HFFc6 (cell line): ENCODE data around the gene FAM181A. TPM values are rescaled to one million over a fixed set of nuclear protein-coding genes. Genes with fewer than 3 reads are reported as not detected.
A peak's percentile ranks its signal among the peaks of the same experiment; 100 is the strongest.

Source experiments
- DNase-seq: peaks from one replicate; pipeline ENCODE4 v3.0.0-alpha.2; 2018
- H3K27ac Mint-ChIP-seq: 2 replicates; pipeline ENCODE4 v1.8.0; 2020; ENCODE audit warnings: mild to moderate bottlenecking, mixed read lengths
- H3K27me3 Mint-ChIP-seq: 2 replicates; pipeline ENCODE4 v1.8.0; 2021; ENCODE audit warnings: mild to moderate bottlenecking, moderate library complexity, mixed read lengths; ENCODE audit not compliant: insufficient read depth
- H3K36me3 Mint-ChIP-seq: 2 replicates; pipeline ENCODE4 v1.8.0; 2021; ENCODE audit warnings: low read depth, mixed read lengths
- H3K4me1 Mint-ChIP-seq: 2 replicates; pipeline ENCODE4 v1.8.0; 2020; ENCODE audit warnings: low read depth, mixed read lengths
- H3K4me3 Mint-ChIP-seq: 2 replicates; pipeline ENCODE4 v1.8.0; 2020; ENCODE audit warnings: mild to moderate bottlenecking, moderate library complexity, mixed read lengths
- H3K9me3 Mint-ChIP-seq: 2 replicates; pipeline ENCODE4 v1.8.0; 2020; ENCODE audit warnings: mild to moderate bottlenecking, mixed read lengths
- CTCF ChIP-seq: fragments of 200-600 bp; sonication (generic); IDR thresholded peaks from 2 replicates; pipeline ENCODE4 v1.5.0; 2021; ENCODE audit warnings: antibody characterized with exemption, mild to moderate bottlenecking
- total RNA-seq, 6 experiments: library from RNA; stranded (reverse); fragmentation: NEBNext Ultra II Directional; extraction: Animal tissue kit (Norgen Biotek cat#: 25700); gene quantifications; 2 replicates in 1 of 6; 3 replicates in 5 of 6; pipeline ENCODE4 v1.2.3, GENCODE V29; 2021

Gene FAM181A
- total RNA-seq, 6 experiments from 2014 or later, result not detected

- DNase-seq, result no peak
- Mint-ChIP-seq H3K27me3 (peaks cover 4% of the 10 kb centered on the region), H3K4me1 (peaks cover 20% of the 10 kb centered on the region), H3K36me3 (no peaks in the 10 kb centered on the region), H3K9me3 (no peaks in the 10 kb centered on the region), H3K27ac (no peak overlapping the region), H3K4me3 (no peak overlapping the region)
- TF ChIP-seq CTCF, result no peak
Measured at GRCh38 chr14:93957333-93957710, 30.2 kb downstream of the FAM181A start.

DNA sequence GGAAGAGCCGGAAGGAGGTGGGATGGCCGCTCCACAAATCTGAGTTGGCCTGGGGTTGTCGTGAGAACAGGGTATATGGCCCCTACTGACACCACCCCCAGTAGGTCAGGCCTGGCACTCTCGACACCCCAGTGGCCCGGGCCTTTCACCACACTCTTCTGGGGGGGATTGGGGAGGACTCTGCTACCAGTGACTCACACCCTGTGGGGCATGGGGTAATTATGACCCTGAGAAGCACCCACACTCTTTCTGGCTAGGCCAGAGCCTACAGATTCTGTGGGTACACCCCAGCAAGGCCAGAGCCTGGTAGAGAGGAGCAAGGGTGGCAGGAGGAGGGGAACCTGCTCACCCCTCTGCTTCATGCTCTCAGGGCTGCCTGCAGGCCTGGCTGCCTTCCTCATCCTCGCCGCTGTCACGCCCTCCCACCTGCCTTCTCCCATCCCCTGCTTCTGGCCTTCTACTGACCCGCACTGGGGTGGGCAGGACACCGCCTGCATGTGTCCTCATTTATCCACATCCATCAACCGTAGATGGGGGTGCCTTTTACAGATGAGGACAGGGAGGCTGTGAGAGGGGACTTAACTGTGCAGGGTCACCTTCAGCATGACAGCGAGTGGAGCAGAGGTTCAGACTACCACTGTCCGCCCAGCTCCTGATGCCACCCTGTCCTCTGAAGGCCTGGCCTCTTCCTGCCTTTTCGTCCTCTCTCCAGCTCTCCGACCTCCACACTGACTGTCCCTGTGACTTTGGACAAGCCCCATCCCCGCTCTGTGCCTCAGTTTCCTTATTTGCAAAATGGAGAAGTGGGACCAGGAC lies 30.8 kb downstream of the FAM181A start:
- peaks cover 6% of the 10 kb centered on the region for H3K27me3 Mint-ChIP-seq
- no peak for TF ChIP-seq CTCF
- no peak overlapping the region for H3K27ac Mint-ChIP-seq
- H3K4me3 Mint-ChIP-seq, result no peak overlapping the region
- peaks cover 23% of the 10 kb centered on the region for H3K4me1 Mint-ChIP-seq
- no peaks in the 10 kb centered on the region for H3K36me3 Mint-ChIP-seq
- no peaks in the 10 kb centered on the region for H3K9me3 Mint-ChIP-seq
- no peak for DNase-seq

GRCh38 chr14:93958567-93959238 lies 31.6 kb downstream of the FAM181A start:
- no peak for DNase-seq
- Mint-ChIP-seq H3K27ac (peak overlapping the region; percentile 98), H3K4me1 (peaks cover 30% of the 10 kb centered on the region), H3K9me3 (peaks cover 5% of the 10 kb centered on the region), H3K36me3 (0 out of 2 replicates have a peak, but pooled peaks cover 5% of the 10 kb centered on the region), H3K4me3 (peak overlapping the region; percentile 56), H3K27me3 (peaks cover 5% of the 10 kb centered on the region)
- TF ChIP-seq CTCF, result no peak

GRCh38 chr14:93959239-93960107 lies 32.3 kb downstream of the FAM181A start:
- TF ChIP-seq CTCF, result no peak
- Mint-ChIP-seq H3K36me3 (peaks cover 7% of the 10 kb centered on the region), H3K4me1 (peaks cover 32% of the 10 kb centered on the region), H3K27me3 (peaks cover 3% of the 10 kb centered on the region), H3K4me3 (peak overlapping the region; percentile 56), H3K9me3 (peaks cover 9% of the 10 kb centered on the region), H3K27ac (peak overlapping the region; percentile 98)
- DNase-seq, result peak; percentile 89

- peaks cover 13% of the 10 kb centered on the region for H3K36me3 Mint-ChIP-seq
- peak overlapping the region; percentile 98 for H3K27ac Mint-ChIP-seq
- H3K4me1 Mint-ChIP-seq, result peaks cover 38% of the 10 kb centered on the region
- no peak overlapping the region for H3K4me3 Mint-ChIP-seq
- DNase-seq, result no peak
- peaks cover 15% of the 10 kb centered on the region for H3K9me3 Mint-ChIP-seq
- peaks cover 3% of the 10 kb centered on the region for H3K27me3 Mint-ChIP-seq
- TF ChIP-seq CTCF, result no peak
Measured at GRCh38 chr14:93960108-93960475, 32.9 kb downstream of the FAM181A start.
